Upper lobe of left lung (tissue), 6 donors: Measurements from ENCODE around the gene RPEL1. TPM values are rescaled to one million over a fixed set of nuclear protein-coding genes. Genes with fewer than 3 reads are reported as not detected.

Experiments used
- ATAC-seq, 2 donors: fragments of 200-7000 bp; cut with Tn5 transposase; one replicate each; pipeline ENCODE4 v1.9.1; 2022; ENCODE audit warnings: mild to moderate bottlenecking in 2 of 2, moderate library complexity in 2 of 2; ENCODE audit not compliant: low FRiP score in 2 of 2
- DNase-seq, 2 donors: peaks; one replicate each; pipeline ENCODE4 v3.0.0-alpha.2; 2019 to 2020
- H3K27ac ChIP-seq, 4 donors: fragments of 200-600 bp; sonication (generic); one replicate each; pipeline ENCODE4 v1.5.1; 2016 to 2019
- H3K27me3 ChIP-seq, 4 donors: fragments of 200-600 bp; sonication (generic); one replicate each; pipeline ENCODE4 v1.5.1; 2017 to 2019
- H3K36me3 ChIP-seq, 4 donors: fragments of 200-600 bp; sonication (generic); one replicate each; pipeline ENCODE4 v1.5.1; 2016 to 2019
- H3K4me1 ChIP-seq, 4 donors: fragments of 200-600 bp; sonication (generic); one replicate each; pipeline ENCODE4 v1.5.1; 2018 to 2019
- H3K4me3 ChIP-seq, 4 donors: fragments of 200-600 bp; sonication (generic); one replicate each; pipeline ENCODE4 v1.5.1; 2017 to 2019; ENCODE audit warnings: mild to moderate bottlenecking in 2 of 4, moderate library complexity in 1 of 4
- H3K9me3 ChIP-seq, 4 donors: fragments of 200-600 bp; sonication (generic); one replicate each; pipeline ENCODE4 v1.5.1; 2018 to 2019
- EP300 ChIP-seq, 4 donors: sonication (generic); formaldehyde crosslinking; IDR thresholded peaks; one replicate each; pipeline ENCODE4 v1.5.1; 2017; ENCODE audit warnings: antibody characterized with exemption in 4 of 4, control low read depth in 2 of 4
- POLR2A ChIP-seq, 4 donors: fragments of 450-650 bp; IDR thresholded peaks; one replicate each; pipeline ENCODE4 v1.5.1; 2016 to 2017; ENCODE audit warnings: antibody characterized with exemption in 4 of 4, mild to moderate bottlenecking in 2 of 4
- POLR2AphosphoS5 ChIP-seq, 2 donors: sonication (generic); formaldehyde crosslinking; IDR thresholded peaks; one replicate each; pipeline ENCODE4 v1.5.1; 2017; ENCODE audit warnings: antibody characterized with exemption in 2 of 2
- WGBS, 2 donors: methylation state at CpG; one replicate each; pipeline ENCODE4 v1.1.5; 2017 to 2018; 5-methylcytosine and 5-hydroxymethylcytosine counted together
- total RNA-seq, 6 donors: library from RNA; depleted of rRNA in 4 of 6; stranded (reverse); fragments of >200 nt in 4 of 6; gene quantifications; one replicate each; pipeline versions ENCODE4 v1.1.0 to v1.2.1, GENCODE V29; 2016 to 2021
- TF ChIP-seq, protein P1 (sequence below), 6 experiments: fragments of 450-650 bp in 4 of 6; fragments of 200-600 bp in 2 of 6; sonication (generic) in 2 of 6; IDR thresholded peaks; one replicate each; pipeline ENCODE4 v1.5.1; 2016 to 2019; ENCODE audit warnings: antibody characterized with exemption in 6 of 6
- donor health status: DM: no; HTN: no; CAD: no; lungs with moderate emphysema.
- donor health status: DM: no; HTN: yes; CAD: no; lungs with severe emphysema.

The RPEL1 gene
- total RNA-seq, 6 donors from 2014 or later, result not detected

DNA sequence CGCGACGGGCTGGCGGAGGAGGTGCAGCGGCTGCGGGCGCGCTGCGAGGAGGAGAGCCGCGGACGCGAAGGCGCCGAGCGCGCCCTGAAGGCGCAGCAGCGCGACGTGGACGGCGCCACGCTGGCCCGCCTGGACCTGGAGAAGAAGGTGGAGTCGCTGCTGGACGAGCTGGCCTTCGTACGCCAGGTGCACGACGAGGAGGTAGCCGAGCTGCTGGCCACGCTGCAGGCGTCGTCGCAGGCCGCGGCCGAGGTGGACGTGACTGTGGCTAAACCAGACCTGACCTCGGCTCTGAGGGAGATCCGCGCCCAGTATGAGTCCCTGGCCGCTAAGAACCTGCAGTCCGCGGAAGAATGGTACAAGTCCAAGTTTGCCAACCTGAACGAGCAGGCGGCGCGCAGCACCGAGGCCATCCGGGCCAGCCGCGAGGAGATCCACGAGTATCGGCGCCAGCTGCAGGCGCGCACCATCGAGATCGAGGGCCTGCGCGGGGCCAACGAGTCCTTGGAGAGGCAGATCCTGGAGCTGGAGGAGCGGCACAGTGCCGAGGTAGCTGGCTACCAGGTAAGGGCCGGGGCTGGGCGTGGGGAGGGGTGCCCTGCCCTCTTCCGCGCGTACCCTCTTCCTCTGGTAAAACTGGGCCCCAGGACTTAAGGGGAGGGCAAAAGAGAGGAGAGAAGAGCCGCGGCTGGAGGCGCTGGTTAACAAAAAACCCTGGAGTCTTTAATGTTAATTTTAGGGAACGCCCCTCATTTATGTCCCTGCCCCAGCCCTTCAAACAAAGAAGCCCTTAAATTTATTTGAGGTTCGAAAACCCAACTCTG lies 32.2 kb downstream of the RPEL1 start:
- H3K4me3 ChIP-seq, result peak overlapping the region in 2 of 4 donors; percentile 11 to 35
- peaks cover 0 to 31% (median 22%) of the 10 kb centered on the region in 4 donors for H3K27me3 ChIP-seq
- no peak overlapping the region for H3K27ac ChIP-seq
- DNase-seq, result peak in 1 of 2 donors; percentile 79
- no peak for TF ChIP-seq POLR2A (IDR thresholded peaks at IDR 0.05)
- TF ChIP-seq EP300 (IDR thresholded peaks at IDR 0.05), result no peak
- TF ChIP-seq POLR2AphosphoS5 (IDR thresholded peaks at IDR 0.05), result no peak
- TF ChIP-seq, protein P1, sequence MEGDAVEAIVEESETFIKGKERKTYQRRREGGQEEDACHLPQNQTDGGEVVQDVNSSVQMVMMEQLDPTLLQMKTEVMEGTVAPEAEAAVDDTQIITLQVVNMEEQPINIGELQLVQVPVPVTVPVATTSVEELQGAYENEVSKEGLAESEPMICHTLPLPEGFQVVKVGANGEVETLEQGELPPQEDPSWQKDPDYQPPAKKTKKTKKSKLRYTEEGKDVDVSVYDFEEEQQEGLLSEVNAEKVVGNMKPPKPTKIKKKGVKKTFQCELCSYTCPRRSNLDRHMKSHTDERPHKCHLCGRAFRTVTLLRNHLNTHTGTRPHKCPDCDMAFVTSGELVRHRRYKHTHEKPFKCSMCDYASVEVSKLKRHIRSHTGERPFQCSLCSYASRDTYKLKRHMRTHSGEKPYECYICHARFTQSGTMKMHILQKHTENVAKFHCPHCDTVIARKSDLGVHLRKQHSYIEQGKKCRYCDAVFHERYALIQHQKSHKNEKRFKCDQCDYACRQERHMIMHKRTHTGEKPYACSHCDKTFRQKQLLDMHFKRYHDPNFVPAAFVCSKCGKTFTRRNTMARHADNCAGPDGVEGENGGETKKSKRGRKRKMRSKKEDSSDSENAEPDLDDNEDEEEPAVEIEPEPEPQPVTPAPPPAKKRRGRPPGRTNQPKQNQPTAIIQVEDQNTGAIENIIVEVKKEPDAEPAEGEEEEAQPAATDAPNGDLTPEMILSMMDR (IDR thresholded peaks at IDR 0.05), result no peak
- 15 to 16% methylated on average over 6 to 47 of the region's 76 CpGs for WGBS, 2 donors
- no peak for ATAC-seq
- no peaks in the 10 kb centered on the region for H3K36me3 ChIP-seq
- H3K4me1 ChIP-seq, result peaks cover 8 to 22% (median 13%) of the 10 kb centered on the region in 4 donors
- no peaks in the 10 kb centered on the region for H3K9me3 ChIP-seq

DNA sequence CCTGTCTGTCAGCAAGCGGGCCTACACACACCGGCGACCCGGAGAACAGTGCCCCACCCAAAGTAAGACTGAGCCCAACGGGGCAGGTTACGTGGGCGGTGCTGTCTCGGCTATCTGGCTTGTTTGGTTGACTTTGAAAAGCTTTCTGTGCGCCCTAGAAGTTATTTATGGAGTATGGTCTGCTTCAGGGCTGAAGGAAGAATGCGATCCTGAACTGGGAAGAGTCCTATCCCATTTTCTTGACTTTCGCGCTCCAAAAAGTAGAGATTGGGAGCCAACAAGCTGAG lies 32.8 kb downstream of the RPEL1 start:
- DNase-seq (peak in 1 of 2 donors; percentile 20), ATAC-seq (no peak)
- peaks cover 0 to 31% (median 22%) of the 10 kb centered on the region in 4 donors for H3K27me3 ChIP-seq
- H3K4me1 ChIP-seq, result peaks cover 8 to 22% (median 13%) of the 10 kb centered on the region in 4 donors
- H3K36me3 ChIP-seq, result no peaks in the 10 kb centered on the region
- TF ChIP-seq POLR2A (IDR thresholded peaks at IDR 0.05) (no peak), POLR2AphosphoS5 (IDR thresholded peaks at IDR 0.05) (no peak), EP300 (IDR thresholded peaks at IDR 0.05) (no peak)
- TF ChIP-seq, protein P1 (IDR thresholded peaks at IDR 0.05), result no peak
- H3K9me3 ChIP-seq, result no peaks in the 10 kb centered on the region
- no peak overlapping the region for H3K4me3 ChIP-seq
- H3K27ac ChIP-seq, result no peak overlapping the region
- WGBS, 2 donors, result 35 to 43% methylated on average over 9 to 12 of the region's 12 CpGs

DNA sequence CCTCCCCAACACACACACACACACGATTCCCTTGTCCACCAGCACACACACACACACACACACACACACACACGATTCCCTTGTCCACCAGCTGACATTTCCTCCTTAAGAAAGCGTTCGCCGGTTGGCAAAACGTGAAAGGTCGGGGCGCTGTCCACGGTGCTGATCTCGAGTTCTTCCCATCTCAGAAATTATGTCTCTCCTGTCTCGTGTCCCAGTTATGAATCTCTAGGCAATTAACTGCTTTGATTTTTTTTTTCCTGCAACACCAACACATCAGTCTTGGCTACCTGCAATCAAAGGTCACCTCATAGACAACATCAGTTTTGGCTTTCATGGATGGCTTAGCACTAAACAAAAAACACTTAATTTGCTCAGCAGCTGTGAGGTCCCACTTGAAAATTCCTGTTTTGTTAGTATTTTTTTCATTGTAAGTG lies 33.2 kb downstream of the RPEL1 start:
- Histone ChIP-seq H3K27me3 (peaks cover 0 to 31% (median 22%) of the 10 kb centered on the region in 4 donors), H3K27ac (no peak overlapping the region), H3K4me1 (peaks cover 8 to 22% (median 13%) of the 10 kb centered on the region in 4 donors), H3K36me3 (no peaks in the 10 kb centered on the region), H3K4me3 (no peak overlapping the region), H3K9me3 (no peaks in the 10 kb centered on the region)
- WGBS, 2 donors, result 4 to 7% methylated on average over 11 of the region's 11 CpGs
- no peak for TF ChIP-seq POLR2AphosphoS5 (IDR thresholded peaks at IDR 0.05)
- TF ChIP-seq POLR2A (IDR thresholded peaks at IDR 0.05), result no peak
- no peak for TF ChIP-seq EP300 (IDR thresholded peaks at IDR 0.05)
- TF ChIP-seq, protein P1 (IDR thresholded peaks at IDR 0.05), result no peak
- DNase-seq (no peak), ATAC-seq (peak; percentile 16 to 21)

DNA sequence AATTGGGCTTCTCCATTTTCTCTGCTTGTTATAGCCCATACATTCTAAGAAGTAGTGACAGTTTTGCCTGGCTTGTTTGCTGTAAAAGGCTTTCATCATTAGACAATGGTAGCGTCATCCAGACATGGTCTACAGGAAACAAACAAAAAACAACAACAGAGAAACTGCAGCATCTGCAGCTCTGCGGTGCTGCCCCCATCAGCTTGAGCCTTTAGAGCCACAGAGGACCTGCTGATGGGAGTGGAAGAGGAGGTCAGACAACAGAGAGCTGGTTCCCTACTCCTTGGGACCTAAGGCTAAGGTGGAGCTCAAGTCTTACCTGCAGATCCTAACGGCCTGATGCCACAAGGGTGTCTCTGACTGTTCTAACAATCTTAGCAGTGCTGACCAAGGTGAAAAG lies 34.3 kb downstream of the RPEL1 start:
- TF ChIP-seq POLR2A (IDR thresholded peaks at IDR 0.05) (no peak), POLR2AphosphoS5 (IDR thresholded peaks at IDR 0.05) (no peak), EP300 (IDR thresholded peaks at IDR 0.05) (no peak)
- TF ChIP-seq, protein P1 (IDR thresholded peaks at IDR 0.05), result no peak
- Histone ChIP-seq H3K36me3 (no peaks in the 10 kb centered on the region), H3K4me1 (peaks cover 8 to 22% (median 13%) of the 10 kb centered on the region in 4 donors), H3K9me3 (no peaks in the 10 kb centered on the region), H3K27ac (no peak overlapping the region), H3K4me3 (no peak overlapping the region), H3K27me3 (peaks cover 0 to 31% (median 22%) of the 10 kb centered on the region in 4 donors)
- DNase-seq, result no peak
- 67 to 82% methylated on average over 3 of the region's 3 CpGs for WGBS, 2 donors
- ATAC-seq, result no peak
